Esophagus squamous epithelium (tissue), 4 donors: ENCODE data around the gene UMOD.

Source experiments
- POLR2A ChIP-seq, 4 donors: fragments of 450-650 bp; IDR thresholded peaks; one replicate each; pipeline ENCODE4 v1.6.1; 2017; ENCODE audit warnings: antibody characterized with exemption in 4 of 4, mild to moderate bottlenecking in 4 of 4, moderate library complexity in 3 of 4
- TF ChIP-seq, protein P1 (sequence below), 6 experiments: fragments of 450-650 bp in 4 of 6; fragments of 200-600 bp in 2 of 6; sonication (generic) in 2 of 6; IDR thresholded peaks; one replicate each; pipeline ENCODE4 v1.5.1; 2016 to 2019; ENCODE audit warnings: antibody characterized with exemption in 6 of 6, mild to moderate bottlenecking in 4 of 6, moderate library complexity in 4 of 6

DNA sequence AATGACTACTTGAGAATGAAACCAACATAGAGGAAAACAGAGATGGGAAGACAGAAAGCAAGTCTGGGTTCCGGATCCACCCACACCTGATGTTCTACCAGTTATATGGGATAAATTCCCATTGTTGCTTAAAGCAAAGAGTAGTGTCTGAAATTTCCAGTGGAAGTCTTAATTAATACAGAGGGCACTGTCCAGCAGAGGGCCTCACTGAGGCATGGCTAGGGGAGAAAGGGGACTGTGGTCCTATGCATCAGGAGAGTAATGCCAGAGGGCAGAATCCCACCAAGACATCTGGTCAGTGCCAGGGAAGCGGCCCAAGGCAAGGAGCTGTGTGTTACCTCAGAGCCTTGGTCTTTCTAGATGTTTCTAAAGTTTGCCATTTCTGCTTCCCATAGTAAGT is 7.5 kb upstream of the UMOD start:
- TF ChIP-seq, protein P1, sequence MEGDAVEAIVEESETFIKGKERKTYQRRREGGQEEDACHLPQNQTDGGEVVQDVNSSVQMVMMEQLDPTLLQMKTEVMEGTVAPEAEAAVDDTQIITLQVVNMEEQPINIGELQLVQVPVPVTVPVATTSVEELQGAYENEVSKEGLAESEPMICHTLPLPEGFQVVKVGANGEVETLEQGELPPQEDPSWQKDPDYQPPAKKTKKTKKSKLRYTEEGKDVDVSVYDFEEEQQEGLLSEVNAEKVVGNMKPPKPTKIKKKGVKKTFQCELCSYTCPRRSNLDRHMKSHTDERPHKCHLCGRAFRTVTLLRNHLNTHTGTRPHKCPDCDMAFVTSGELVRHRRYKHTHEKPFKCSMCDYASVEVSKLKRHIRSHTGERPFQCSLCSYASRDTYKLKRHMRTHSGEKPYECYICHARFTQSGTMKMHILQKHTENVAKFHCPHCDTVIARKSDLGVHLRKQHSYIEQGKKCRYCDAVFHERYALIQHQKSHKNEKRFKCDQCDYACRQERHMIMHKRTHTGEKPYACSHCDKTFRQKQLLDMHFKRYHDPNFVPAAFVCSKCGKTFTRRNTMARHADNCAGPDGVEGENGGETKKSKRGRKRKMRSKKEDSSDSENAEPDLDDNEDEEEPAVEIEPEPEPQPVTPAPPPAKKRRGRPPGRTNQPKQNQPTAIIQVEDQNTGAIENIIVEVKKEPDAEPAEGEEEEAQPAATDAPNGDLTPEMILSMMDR (IDR thresholded peaks at IDR 0.05): no peak
- TF ChIP-seq POLR2A (IDR thresholded peaks at IDR 0.05): no peak
